Neural cell (in vitro differentiated cells): Measurements from ENCODE around the gene SRP54.
"Not testable (repeated sequence)": the region's sequence is repeated elsewhere in the genome, so short reads cannot be mapped to it uniquely, and the experiment has no call there.

Experiments used
- CTCF ChIP-seq: fragments of 450-650 bp; IDR thresholded peaks from 2 replicates; pipeline ENCODE4 v1.5.1; 2014; ENCODE audit warnings: antibody characterized with exemption, mild to moderate bottlenecking, moderate library complexity; ENCODE audit not compliant: poor library complexity, severe bottlenecking
- EP300 ChIP-seq: fragments of 450-650 bp; conservative IDR thresholded peaks from 2 replicates; pipeline ENCODE4 v1.6.1; 2014; ENCODE audit warnings: antibody characterized with exemption, mild to moderate bottlenecking, moderate library complexity; ENCODE audit not compliant: poor library complexity, severe bottlenecking
- POLR2AphosphoS5 ChIP-seq: IDR thresholded peaks from 2 replicates; pipeline ENCODE4 v1.6.1; 2012
- RAD21 ChIP-seq: fragments of 450-650 bp; conservative IDR thresholded peaks from 2 replicates; pipeline ENCODE4 v1.6.1; 2014; ENCODE audit warnings: antibody characterized with exemption, mild to moderate bottlenecking, moderate library complexity
- REST ChIP-seq: IDR thresholded peaks from 2 replicates; pipeline ENCODE4 v1.6.1; 2012; ENCODE audit warnings: borderline replicate concordance

GRCh38 chr14:34962106-34962505, 20.7 kb upstream of the SRP54 start:
- TF ChIP-seq EP300, CTCF, RAD21, POLR2AphosphoS5, REST: not testable (repeated sequence)
